ENCODE results near the gene MBTPS2.
"Not testable (repeated sequence)": the region's sequence is repeated elsewhere in the genome, so short reads cannot be mapped to it uniquely, and the experiment has no call there.

Gene MBTPS2

GRCh38 chrX:21856504-21856903, 17.1 kb downstream of the MBTPS2 start:
- DNase-seq (ENCODE audit: low read depth in 2 of 3, low spot score in 2 of 3) = no peak

DNA sequence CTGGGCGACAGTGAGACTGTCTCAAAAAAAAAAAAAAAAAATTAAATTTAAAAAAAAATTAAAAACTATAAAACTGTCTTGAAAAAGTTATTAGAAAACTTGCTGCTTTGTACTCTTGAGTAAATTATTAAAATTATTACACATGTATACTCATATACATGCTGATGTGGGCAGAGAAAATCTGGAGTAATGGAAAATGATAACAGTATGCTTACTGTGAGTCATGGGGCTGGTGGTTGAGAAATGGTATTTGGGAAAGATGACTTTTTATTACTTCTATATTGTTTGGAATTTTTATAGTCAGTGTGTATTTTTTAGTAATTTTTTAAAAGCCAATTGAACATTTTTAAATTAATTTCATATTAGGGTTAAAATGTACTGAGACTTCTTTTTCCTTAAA, 23.8 kb downstream of the MBTPS2 start:
- no peak for DNase-seq (ENCODE audit: low read depth in 2 of 3, low spot score in 2 of 3)

DNA sequence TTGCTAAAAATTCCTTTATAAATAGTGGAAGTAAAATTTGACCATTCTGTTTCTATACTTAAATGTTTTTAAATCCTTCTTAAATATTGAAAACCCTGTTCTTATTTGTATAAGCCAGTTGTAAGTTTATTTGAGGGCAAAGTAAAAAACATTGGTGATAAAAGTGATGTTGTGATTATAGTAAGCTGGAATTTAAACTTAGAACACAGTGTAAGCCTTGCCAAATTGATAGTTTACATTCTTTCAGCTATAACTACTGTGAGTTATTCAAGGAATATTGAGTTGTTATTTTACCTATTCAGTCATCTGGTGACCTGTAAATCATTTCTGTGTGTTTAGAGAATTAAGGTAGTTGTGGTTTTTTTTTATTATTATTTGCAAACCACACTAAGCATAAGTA, 26.0 kb downstream of the MBTPS2 start:
- no peak for DNase-seq (ENCODE audit: low read depth in 2 of 3, low spot score in 2 of 3)

DNA sequence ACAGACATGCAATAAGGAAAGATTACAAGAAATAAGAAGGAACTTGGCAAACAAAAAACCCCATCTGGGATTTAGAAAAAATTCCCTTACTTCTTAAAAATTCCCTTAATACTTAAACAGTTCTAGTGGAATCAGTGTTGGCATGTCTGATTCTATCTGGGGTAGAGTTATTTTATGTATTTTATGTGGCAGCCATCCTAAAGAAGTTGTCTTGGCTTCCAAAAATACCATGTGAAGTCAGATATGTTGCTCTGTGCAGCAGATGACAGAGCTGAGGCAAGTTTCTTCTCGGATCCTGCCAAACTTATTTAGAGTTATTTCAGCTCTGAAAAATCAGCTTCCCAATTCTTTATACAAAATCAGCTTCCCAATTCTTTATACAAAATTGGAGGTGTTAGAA, 31.1 kb downstream of the MBTPS2 start:
- DNase-seq (ENCODE audit: low read depth in 2 of 3, low spot score in 2 of 3) = no peak

- no peak for DNase-seq (ENCODE audit: low read depth in 2 of 3, low spot score in 2 of 3)
Observed at GRCh38 chrX:21873063-21873775, 33.8 kb downstream of the MBTPS2 start.

- not testable (repeated sequence) for DNase-seq (ENCODE audit: low read depth in 2 of 3, low spot score in 2 of 3)
Observed at GRCh38 chrX:21874182-21874581, 34.8 kb downstream of the MBTPS2 start.

GRCh38 chrX:21875013-21875412, 35.6 kb downstream of the MBTPS2 start:
- DNase-seq (ENCODE audit: low read depth in 2 of 3, low spot score in 2 of 3) = no peak

DNA sequence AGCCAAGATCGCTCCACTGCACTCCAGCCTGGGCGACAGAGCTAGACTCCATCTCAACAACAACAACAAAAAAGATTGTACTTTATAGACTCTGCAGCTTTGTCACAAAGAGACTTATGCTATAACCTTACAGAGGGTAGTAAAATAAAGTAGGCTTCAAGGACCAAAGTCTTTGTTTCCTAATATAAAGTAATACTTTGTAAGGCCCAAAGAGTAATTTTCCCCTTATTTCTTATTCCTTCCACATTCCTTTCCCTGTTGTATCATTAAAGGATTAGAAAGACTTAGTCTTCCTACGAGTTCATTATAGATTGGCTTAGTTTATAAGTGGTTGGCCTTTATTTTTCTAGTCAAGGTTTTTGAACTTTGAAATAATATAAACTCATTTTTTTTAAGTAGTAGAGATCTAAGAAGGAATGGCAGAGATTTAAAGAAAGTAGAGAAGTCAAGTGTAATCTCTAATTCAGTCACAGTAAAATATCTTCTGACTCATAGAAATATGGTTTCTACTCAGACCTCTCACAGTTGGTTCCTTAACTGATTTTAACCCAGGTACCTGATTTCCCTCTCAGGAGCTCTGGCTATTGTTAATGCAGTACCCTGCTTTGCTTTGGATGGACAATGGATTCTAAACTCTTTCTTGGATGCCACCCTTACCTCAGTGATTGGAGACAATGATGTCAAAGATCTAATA, 42.6 kb downstream of the MBTPS2 start:
- DNase-seq (ENCODE audit: low read depth in 2 of 3, low spot score in 2 of 3) = no peak

- DNase-seq (ENCODE audit: low read depth in 2 of 3, low spot score in 2 of 3) = no peak
Observed at GRCh38 chrX:21883258-21883657, 43.8 kb downstream of the MBTPS2 start.

GRCh38 chrX:21885568-21885967, 46.2 kb downstream of the MBTPS2 start:
- no peak for DNase-seq (ENCODE audit: low read depth in 2 of 3, low spot score in 2 of 3)

DNA sequence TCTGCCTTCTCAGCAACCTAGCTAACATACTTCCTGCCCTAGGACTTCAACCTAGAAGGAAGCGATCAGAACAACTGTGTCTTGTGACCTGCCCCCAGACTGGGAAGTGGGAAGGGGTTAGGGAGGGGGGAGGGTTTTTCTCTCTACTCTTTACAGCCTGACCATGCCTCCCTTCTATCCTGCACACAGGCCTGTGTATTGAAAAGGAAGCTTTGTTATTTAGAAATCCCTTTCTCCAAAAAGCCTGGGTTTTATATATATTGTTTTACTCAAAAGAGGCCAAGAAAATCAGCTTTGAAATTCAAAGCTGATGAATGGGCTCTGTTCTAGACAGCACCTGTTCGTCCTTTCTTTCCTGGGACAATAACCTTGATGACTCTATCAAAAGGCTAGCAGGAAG, 65.9 kb downstream of the MBTPS2 start:
- no peak for DNase-seq (ENCODE audit: low read depth in 2 of 3, low spot score in 2 of 3)

DNA sequence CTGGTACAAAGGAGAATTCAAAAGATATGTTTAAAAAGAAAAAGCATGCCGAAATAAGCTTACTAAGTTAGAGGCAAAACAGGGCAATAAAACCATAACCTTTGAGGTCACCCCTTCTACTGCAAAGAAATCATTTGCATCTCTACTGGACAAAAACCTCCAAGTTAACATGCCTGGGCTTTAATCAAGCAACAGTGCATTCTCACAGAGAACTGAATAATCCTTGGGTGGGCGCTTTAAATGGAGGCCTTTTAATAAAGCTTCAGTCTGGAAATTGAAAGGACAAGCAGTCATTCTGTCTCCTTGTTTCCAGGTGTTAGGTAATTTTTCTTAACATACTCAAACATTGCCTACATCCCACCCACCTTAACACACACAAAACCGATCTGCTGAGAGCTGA, 66.5 kb downstream of the MBTPS2 start:
- DNase-seq (ENCODE audit: low read depth in 2 of 3, low spot score in 2 of 3) = no peak

GRCh38 chrX:21907260-21907659, 67.8 kb downstream of the MBTPS2 start:
- DNase-seq (ENCODE audit: low read depth in 2 of 3, low spot score in 2 of 3) = no peak

DNA sequence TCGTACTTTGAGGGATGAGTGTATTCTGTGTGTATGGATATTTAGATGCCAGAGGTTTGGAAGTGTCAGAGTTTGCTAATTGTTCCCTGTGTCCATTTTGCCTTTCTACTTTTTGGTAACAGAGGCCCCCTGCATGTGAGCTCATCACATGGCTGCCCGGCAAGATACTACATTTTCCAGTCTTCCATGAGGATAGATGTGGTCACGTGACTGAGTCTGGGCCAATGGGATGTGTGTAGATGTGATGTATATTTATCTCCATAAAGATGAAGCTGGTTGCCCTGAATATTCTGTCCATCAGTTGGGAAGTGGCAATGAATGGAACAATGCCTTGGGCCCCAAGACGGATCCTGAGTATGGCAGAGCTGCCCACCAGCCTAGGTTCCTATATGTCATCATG, 72.1 kb downstream of the MBTPS2 start:
- DNase-seq (ENCODE audit: low read depth in 2 of 3, low spot score in 2 of 3) = no peak

- no peak for DNase-seq (ENCODE audit: low read depth in 2 of 3, low spot score in 2 of 3)
Observed at GRCh38 chrX:21912220-21912619, 72.8 kb downstream of the MBTPS2 start.

DNA sequence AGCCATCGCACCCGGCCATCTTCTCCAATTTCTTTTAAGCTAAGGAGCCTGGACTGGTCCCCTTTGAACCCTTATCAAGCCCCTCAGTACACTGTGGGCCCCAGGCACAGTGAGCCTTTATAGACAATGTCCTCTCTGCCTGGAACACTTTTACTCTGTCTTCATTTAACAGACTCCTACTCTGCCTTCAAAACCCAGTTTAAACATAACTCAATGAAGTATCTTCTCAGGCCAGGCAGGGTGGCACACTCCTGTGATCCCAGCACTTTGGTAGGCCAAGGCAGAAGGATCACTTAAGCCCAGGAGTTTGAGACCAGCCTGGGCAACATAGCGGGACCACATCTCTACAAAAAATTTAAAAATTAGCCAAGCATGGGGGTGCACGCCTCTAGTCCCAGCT, 73.6 kb downstream of the MBTPS2 start:
- no peak for DNase-seq (ENCODE audit: low read depth in 2 of 3, low spot score in 2 of 3)

- no peak for DNase-seq (ENCODE audit: low read depth in 2 of 3, low spot score in 2 of 3)
Observed at GRCh38 chrX:21926116-21926515, 86.7 kb downstream of the MBTPS2 start.

GRCh38 chrX:21926527-21927278, 87.3 kb downstream of the MBTPS2 start:
- DNase-seq (ENCODE audit: low read depth in 2 of 3, low spot score in 2 of 3) = no peak

DNA sequence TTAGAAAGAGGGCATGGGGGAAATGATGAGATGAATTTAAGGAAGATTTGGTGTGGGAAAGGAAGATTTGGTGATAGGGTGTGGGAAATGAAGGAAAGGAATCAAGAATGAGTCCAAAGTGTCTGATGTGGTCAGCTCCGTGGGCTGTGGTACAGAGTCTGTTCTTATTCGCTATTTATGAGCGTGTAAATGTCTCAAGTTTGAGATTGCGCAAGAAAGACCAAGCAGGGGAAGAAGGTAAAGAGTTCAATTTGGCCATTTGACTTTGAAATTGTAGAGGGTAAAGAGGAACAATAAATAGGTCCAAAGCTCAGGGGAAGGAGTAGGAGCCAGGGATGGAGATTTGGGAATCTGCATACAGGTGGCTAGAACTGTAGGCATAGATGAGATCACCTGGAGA, 89.8 kb downstream of the MBTPS2 start:
- DNase-seq (ENCODE audit: low read depth in 2 of 3, low spot score in 2 of 3) = no peak

DNA sequence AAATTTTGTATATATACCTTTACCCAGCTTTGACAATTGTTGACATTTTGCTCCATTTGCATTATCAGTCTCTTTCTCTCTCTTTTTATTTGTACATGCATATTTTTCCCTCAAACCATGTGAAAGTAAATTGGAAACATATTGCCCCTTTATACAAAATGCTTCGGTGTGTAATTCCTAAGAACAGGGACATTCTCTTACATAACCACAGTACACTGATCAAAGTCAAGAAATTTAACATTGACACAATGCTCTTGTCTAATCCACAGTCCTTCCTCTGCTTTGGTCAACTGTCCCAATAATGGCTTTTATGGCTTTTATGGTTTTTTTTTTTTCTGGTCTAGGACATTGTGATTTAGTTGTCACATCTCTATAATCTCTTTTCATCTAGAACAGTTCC, 91.6 kb downstream of the MBTPS2 start:
- no peak for DNase-seq (ENCODE audit: low read depth in 2 of 3, low spot score in 2 of 3)

DNA sequence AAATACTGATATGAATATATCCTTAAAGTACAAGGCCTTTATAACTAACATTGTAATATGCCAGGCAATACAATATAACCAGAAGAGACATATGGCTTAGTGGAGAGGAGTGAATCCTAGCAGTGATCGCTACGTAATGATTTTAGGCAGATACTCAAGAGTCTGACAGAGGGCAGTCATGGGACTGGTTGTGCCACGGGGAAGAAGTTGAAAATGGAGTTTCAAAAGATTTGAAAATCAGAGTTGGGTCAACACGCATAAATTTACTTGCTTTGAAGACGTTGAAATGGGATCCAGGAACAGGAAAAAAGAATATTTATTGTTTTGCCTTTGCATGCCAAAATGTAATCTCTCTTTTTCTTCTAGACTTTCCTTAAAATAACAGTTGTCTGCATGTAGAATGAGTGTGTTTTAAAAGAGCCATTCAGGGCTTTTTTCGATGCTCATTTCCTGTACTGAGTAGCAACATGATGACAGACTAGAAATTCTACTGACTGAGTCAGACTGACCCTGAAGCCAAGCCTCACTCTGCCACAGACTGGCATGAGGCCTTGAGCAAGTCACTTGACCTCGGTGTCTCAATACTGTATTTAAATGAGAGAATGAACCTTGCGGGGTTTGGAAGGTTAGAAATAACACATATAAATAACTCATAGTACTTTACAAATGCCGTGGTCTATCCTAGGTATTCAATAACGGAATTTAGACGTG, 93.0 kb downstream of the MBTPS2 start:
- no peak for DNase-seq (ENCODE audit: low read depth in 2 of 3, low spot score in 2 of 3)

DNA sequence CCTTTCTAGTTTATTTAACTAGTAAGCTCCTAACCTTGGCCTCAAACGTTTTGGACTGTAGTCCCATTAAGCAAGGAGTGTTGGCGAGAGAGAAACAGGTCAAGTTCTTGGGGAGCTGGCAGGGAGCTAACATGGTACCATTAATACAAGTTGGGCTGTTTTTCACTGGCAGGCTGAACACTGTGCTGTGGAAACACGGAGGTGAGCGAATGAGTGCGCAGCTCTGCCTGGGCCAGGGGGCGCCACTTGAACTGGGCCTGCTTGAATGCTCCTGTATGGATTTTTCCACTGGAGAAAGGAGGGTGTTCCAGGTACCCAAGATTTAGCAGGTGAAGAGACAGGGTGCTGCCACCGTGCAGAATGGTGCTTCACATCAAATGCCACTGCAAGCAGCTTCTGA, 93.7 kb downstream of the MBTPS2 start:
- DNase-seq (ENCODE audit: low read depth in 2 of 3, low spot score in 2 of 3) = no peak
